NCI-H2171 (cell line): ENCODE results near the gene MED9.
"Not testable (repeated sequence)": the region's sequence is repeated elsewhere in the genome, so short reads cannot be mapped to it uniquely, and the experiment has no call there.

Experiments
- DNase-seq: peaks from one replicate; lab custom pipeline; 2025; lab: John Stamatoyannopoulos, UW

The MED9 gene

GRCh38 chr17:17476865-17477467, at the start of gene MED9:
Gene MED9, plus strand, starts transcription at chr17:17477000. Its CDS starts 42 bp downstream, at chr17:17477042.
- peak; percentile 95 for DNase-seq

GRCh38 chr17:17429222-17429621, 47.6 kb upstream of the MED9 start:
- no peak for DNase-seq

- not testable (repeated sequence) for DNase-seq
These were observed 45.9 kb upstream of the MED9 start for GRCh38 chr17:17430924-17431323.

GRCh38 chr17:17431605-17432004, 45.2 kb upstream of the MED9 start:
- no peak for DNase-seq

- DNase-seq, result no peak
These were observed 43.6 kb upstream of the MED9 start for GRCh38 chr17:17433000-17433703.

- DNase-seq, result no peak
These were observed 42.3 kb upstream of the MED9 start for GRCh38 chr17:17434477-17434876.

GRCh38 chr17:17435323-17435722, 41.5 kb upstream of the MED9 start:
- DNase-seq, result no peak

- no peak for DNase-seq
These were observed 39.3 kb upstream of the MED9 start for GRCh38 chr17:17437461-17437860.

- no peak for DNase-seq
These were observed 38.9 kb upstream of the MED9 start for GRCh38 chr17:17437893-17438292.

- peak; percentile 15 for DNase-seq
These were observed 36.6 kb upstream of the MED9 start for GRCh38 chr17:17440010-17440843.

- no peak for DNase-seq
These were observed 35.7 kb upstream of the MED9 start for GRCh38 chr17:17440938-17441675.

- no peak for DNase-seq
These were observed 33.6 kb upstream of the MED9 start for GRCh38 chr17:17443173-17443572.

GRCh38 chr17:17445296-17445924, 31.4 kb upstream of the MED9 start:
- DNase-seq, result no peak

- no peak for DNase-seq
These were observed 30.7 kb upstream of the MED9 start for GRCh38 chr17:17445925-17446665.

GRCh38 chr17:17446666-17447155, 30.1 kb upstream of the MED9 start:
- DNase-seq, result no peak

GRCh38 chr17:17447264-17447663, 29.5 kb upstream of the MED9 start:
- DNase-seq, result no peak

- DNase-seq, result no peak
These were observed 28.7 kb upstream of the MED9 start for GRCh38 chr17:17448076-17448475.

GRCh38 chr17:17448723-17449122, 28.1 kb upstream of the MED9 start:
- DNase-seq, result no peak

- DNase-seq, result no peak
These were observed 23.7 kb upstream of the MED9 start for GRCh38 chr17:17453088-17453487.

- no peak for DNase-seq
These were observed 22.5 kb upstream of the MED9 start for GRCh38 chr17:17454276-17454675.

- DNase-seq, result not testable (repeated sequence)
These were observed 22.1 kb upstream of the MED9 start for GRCh38 chr17:17454700-17455099.
